IPS DF 6.9 (cell line): Measurements from ENCODE around the gene NOS1.

Source experiments
- DNase-seq: peaks from one replicate; pipeline ENCODE4 v3.0.0-alpha.2; 2013; ENCODE audit warnings: low read depth, low spot score
- H3K27ac ChIP-seq: one replicate; pipeline ENCODE4 v1.5.1; 2013; ENCODE audit warnings: low read length, control low read depth
- H3K27me3 ChIP-seq: 2 replicates; pipeline ENCODE4 v1.6.1; 2013; ENCODE audit warnings: mild to moderate bottlenecking, low read length; ENCODE audit not compliant: control insufficient read depth, insufficient read depth
- H3K36me3 ChIP-seq: 2 replicates; pipeline ENCODE4 v1.6.1; 2013; ENCODE audit warnings: low read length; ENCODE audit not compliant: control insufficient read depth, insufficient read depth
- H3K4me1 ChIP-seq: 2 replicates; pipeline ENCODE4 v1.6.1; 2013; ENCODE audit warnings: low read length; ENCODE audit not compliant: control insufficient read depth, insufficient read depth
- H3K4me3 ChIP-seq: 2 replicates; pipeline ENCODE4 v1.5.1; 2013; ENCODE audit warnings: mild to moderate bottlenecking, low read length
- H3K9me3 ChIP-seq: 2 replicates; pipeline ENCODE4 v1.6.1; 2013; ENCODE audit warnings: low read length, inconsistent platforms; ENCODE audit not compliant: control insufficient read depth, insufficient read depth
- WGBS: extraction: QIAGEN DNeasy Blood & Tissue Kit; methylation state at CpG from one replicate; pipeline ENCODE4 v1.1.7; 2013; ENCODE audit warnings: mixed read lengths, missing lambda C conversion rate; ENCODE audit not compliant: insufficient read length, insufficient coverage; 5-methylcytosine and 5-hydroxymethylcytosine counted together

NOS1 gene

GRCh38 chr12:117166107-117166506 is 195.3 kb downstream of the NOS1 start:
- DNase-seq = no peak
- Histone ChIP-seq H3K4me1 (no peaks in the 10 kb centered on the region), H3K27me3 (no peaks in the 10 kb centered on the region), H3K27ac (no peak overlapping the region), H3K36me3 (peaks cover 25% of the 10 kb centered on the region; the same call in 1 of the 2 replicates), H3K9me3 (no peaks in the 10 kb centered on the region), H3K4me3 (no peak overlapping the region)
- no CpG with 5 or more reads among the region's 4 CpGs for WGBS

GRCh38 chr12:117165342-117165741 is 196.1 kb downstream of the NOS1 start:
- Histone ChIP-seq H3K4me1 (no peaks in the 10 kb centered on the region), H3K27ac (no peak overlapping the region), H3K36me3 (peaks cover 23% of the 10 kb centered on the region; the same call in 1 of the 2 replicates), H3K4me3 (no peak overlapping the region), H3K9me3 (no peaks in the 10 kb centered on the region), H3K27me3 (no peaks in the 10 kb centered on the region)
- no CpG with 5 or more reads among the region's 5 CpGs for WGBS
- no peak for DNase-seq

- H3K27me3 ChIP-seq = no peaks in the 10 kb centered on the region
- WGBS = no CpG with 5 or more reads among the region's 7 CpGs
- no peak overlapping the region for H3K4me3 ChIP-seq
- H3K4me1 ChIP-seq = no peaks in the 10 kb centered on the region
- DNase-seq = no peak
- no peak overlapping the region for H3K27ac ChIP-seq
- H3K9me3 ChIP-seq = no peaks in the 10 kb centered on the region
- peaks cover 28% of the 10 kb centered on the region; the same call in 1 of the 2 replicates for H3K36me3 ChIP-seq
Measured at GRCh38 chr12:117162633-117163032, 198.8 kb downstream of the NOS1 start.

GRCh38 chr12:117162167-117162539 is 199.3 kb downstream of the NOS1 start:
- DNase-seq = no peak
- H3K36me3 ChIP-seq = peaks cover 29% of the 10 kb centered on the region; the same call in 1 of the 2 replicates
- H3K27ac ChIP-seq = no peak overlapping the region
- H3K4me1 ChIP-seq = no peaks in the 10 kb centered on the region
- H3K4me3 ChIP-seq = no peak overlapping the region
- H3K9me3 ChIP-seq = no peaks in the 10 kb centered on the region
- H3K27me3 ChIP-seq = no peaks in the 10 kb centered on the region
- WGBS = no CpG with 5 or more reads among the region's 8 CpGs

GRCh38 chr12:117161460-117162166 is 199.8 kb downstream of the NOS1 start:
- Histone ChIP-seq H3K9me3 (no peaks in the 10 kb centered on the region), H3K4me3 (no peak overlapping the region), H3K27ac (no peak overlapping the region), H3K4me1 (no peaks in the 10 kb centered on the region), H3K27me3 (no peaks in the 10 kb centered on the region), H3K36me3 (peaks cover 23% of the 10 kb centered on the region; the same call in 1 of the 2 replicates)
- DNase-seq = no peak
- no CpG with 5 or more reads among the region's 10 CpGs for WGBS

- H3K27me3 ChIP-seq = no peaks in the 10 kb centered on the region
- no peaks in the 10 kb centered on the region for H3K9me3 ChIP-seq
- H3K36me3 ChIP-seq = peaks cover 14% of the 10 kb centered on the region; the same call in 1 of the 2 replicates
- no peak for DNase-seq
- H3K27ac ChIP-seq = no peak overlapping the region
- no peaks in the 10 kb centered on the region for H3K4me1 ChIP-seq
- no CpG with 5 or more reads among the region's 9 CpGs for WGBS
- no peak overlapping the region for H3K4me3 ChIP-seq
Measured at GRCh38 chr12:117159674-117160073, 201.8 kb downstream of the NOS1 start.

- no peak for DNase-seq
- peaks cover 14% of the 10 kb centered on the region; the same call in 1 of the 2 replicates for H3K36me3 ChIP-seq
- H3K27ac ChIP-seq = no peak overlapping the region
- H3K27me3 ChIP-seq = no peaks in the 10 kb centered on the region
- H3K9me3 ChIP-seq = no peaks in the 10 kb centered on the region
- no CpG with 5 or more reads among the region's 7 CpGs for WGBS
- no peak overlapping the region for H3K4me3 ChIP-seq
- H3K4me1 ChIP-seq = no peaks in the 10 kb centered on the region
Measured at GRCh38 chr12:117158911-117159553, 202.4 kb downstream of the NOS1 start.
